OCI-M1 (cell line): ENCODE measurements around the gene EGFR.

ENCODE experiments used
- DNase-seq: peaks from one replicate; lab custom pipeline; 2025; lab: John Stamatoyannopoulos, UW

The EGFR gene

GRCh38 chr7:55189878-55190436 lies 171.1 kb downstream of the EGFR start:
- DNase-seq, result no peak

- DNase-seq, result no peak
Measured at GRCh38 chr7:55190511-55191160, 171.8 kb downstream of the EGFR start.

- no peak for DNase-seq
Measured at GRCh38 chr7:55191161-55191925, 172.5 kb downstream of the EGFR start.

- no peak for DNase-seq
Measured at GRCh38 chr7:55191926-55192692, 173.3 kb downstream of the EGFR start.

- DNase-seq, result no peak
Measured at GRCh38 chr7:55192723-55193122, 173.9 kb downstream of the EGFR start.

GRCh38 chr7:55193245-55193644 lies 174.4 kb downstream of the EGFR start:
- no peak for DNase-seq

GRCh38 chr7:55194522-55194921 lies 175.7 kb downstream of the EGFR start:
- DNase-seq, result no peak

- no peak for DNase-seq
Measured at GRCh38 chr7:55198634-55199392, 180.0 kb downstream of the EGFR start.

- DNase-seq, result no peak
Measured at GRCh38 chr7:55199418-55199817, 180.6 kb downstream of the EGFR start.

- no peak for DNase-seq
Measured at GRCh38 chr7:55200441-55200840, 181.6 kb downstream of the EGFR start.

- no peak for DNase-seq
Measured at GRCh38 chr7:55202150-55202913, 183.5 kb downstream of the EGFR start.

- no peak for DNase-seq
Measured at GRCh38 chr7:55203300-55203699, 184.5 kb downstream of the EGFR start.

- DNase-seq, result no peak
Measured at GRCh38 chr7:55205124-55205955, 186.5 kb downstream of the EGFR start.

GRCh38 chr7:55206235-55207029 lies 187.6 kb downstream of the EGFR start:
- DNase-seq, result no peak

- DNase-seq, result no peak
Measured at GRCh38 chr7:55207436-55208125, 188.8 kb downstream of the EGFR start.

GRCh38 chr7:55209366-55209765 lies 190.5 kb downstream of the EGFR start:
- no peak for DNase-seq

GRCh38 chr7:55210176-55210575 lies 191.4 kb downstream of the EGFR start:
- DNase-seq, result no peak

GRCh38 chr7:55210716-55211115 lies 191.9 kb downstream of the EGFR start:
- DNase-seq, result no peak

GRCh38 chr7:55211726-55212125 lies 192.9 kb downstream of the EGFR start:
- no peak for DNase-seq
